RWPE2 (cell line): ENCODE measurements around the gene THAP8.

Experiments used
- ATAC-seq: fragments of 200-7000 bp; cut with Tn5 transposase; 3 replicates; pipeline ENCODE4 v1.9.1; 2021; ENCODE audit warnings: low read depth
- DNase-seq: peaks from one replicate; pipeline ENCODE4 v3.0.0-alpha.2; 2020; ENCODE audit warnings: low spot score
- H3K27ac ChIP-seq: fragments of 450-650 bp; 2 replicates; pipeline ENCODE4 v1.5.1; 2017; ENCODE audit warnings: mild to moderate bottlenecking; ENCODE audit not compliant: poor library complexity, severe bottlenecking
- H3K27me3 ChIP-seq: fragments of 250-450 bp; sonication (Bioruptor Pico); 2 replicates; pipeline ENCODE4 v1.5.1; 2021; ENCODE audit warnings: mild to moderate bottlenecking, moderate library complexity; ENCODE audit not compliant: insufficient read depth, poor library complexity, severe bottlenecking
- H3K36me3 ChIP-seq: fragments of 250-450 bp; sonication (Bioruptor Pico); 2 replicates; pipeline ENCODE4 v1.5.1; 2020; ENCODE audit warnings: low read depth, mild to moderate bottlenecking, moderate library complexity
- H3K4me1 ChIP-seq: fragments of 250-450 bp; sonication (Bioruptor Pico); 2 replicates; pipeline ENCODE4 v1.5.1; 2021; ENCODE audit warnings: mild to moderate bottlenecking, moderate library complexity; ENCODE audit not compliant: insufficient read depth, poor library complexity, severe bottlenecking
- H3K4me3 ChIP-seq: fragments of 250-450 bp; sonication (Bioruptor Pico); 2 replicates; pipeline ENCODE4 v1.5.1; 2021; ENCODE audit warnings: mild to moderate bottlenecking, moderate library complexity; ENCODE audit not compliant: severe bottlenecking
- H3K9me3 ChIP-seq: fragments of 250-450 bp; sonication (Bioruptor Pico); 2 replicates; pipeline ENCODE4 v1.5.1; 2021; ENCODE audit warnings: mild to moderate bottlenecking, moderate library complexity; ENCODE audit not compliant: severe bottlenecking
- CTCF ChIP-seq: fragments of 450-650 bp; IDR thresholded peaks from one replicate; pipeline ENCODE4 v1.5.1; 2017; ENCODE audit warnings: mild to moderate bottlenecking, moderate library complexity; ENCODE audit not compliant: poor library complexity, severe bottlenecking

Gene THAP8

GRCh38 chr19:36026091-36026876 lies 27.8 kb downstream of the THAP8 start:
- H3K36me3 ChIP-seq: peaks cover 21% of the 10 kb centered on the region
- no peak for ATAC-seq
- no peaks in the 10 kb centered on the region for H3K4me1 ChIP-seq

GRCh38 chr19:36025541-36025940 lies 28.5 kb downstream of the THAP8 start:
- H3K9me3 ChIP-seq: no peaks in the 10 kb centered on the region
- H3K4me3 ChIP-seq: no peak overlapping the region
- no peak for TF ChIP-seq CTCF
- H3K27me3 ChIP-seq: no peaks in the 10 kb centered on the region
- DNase-seq (no peak), ATAC-seq (no peak)
- peaks cover 22% of the 10 kb centered on the region for H3K36me3 ChIP-seq
- no peaks in the 10 kb centered on the region for H3K4me1 ChIP-seq
- no peak overlapping the region for H3K27ac ChIP-seq

More at GRCh38 chr19:36026091-36026876, 27.8 kb downstream of the THAP8 start:
- Histone ChIP-seq H3K27me3 (no peaks in the 10 kb centered on the region), H3K4me3 (no peak overlapping the region), H3K9me3 (no peaks in the 10 kb centered on the region), H3K27ac (no peak overlapping the region)
- TF ChIP-seq CTCF: no peak
- DNase-seq: no peak

DNA sequence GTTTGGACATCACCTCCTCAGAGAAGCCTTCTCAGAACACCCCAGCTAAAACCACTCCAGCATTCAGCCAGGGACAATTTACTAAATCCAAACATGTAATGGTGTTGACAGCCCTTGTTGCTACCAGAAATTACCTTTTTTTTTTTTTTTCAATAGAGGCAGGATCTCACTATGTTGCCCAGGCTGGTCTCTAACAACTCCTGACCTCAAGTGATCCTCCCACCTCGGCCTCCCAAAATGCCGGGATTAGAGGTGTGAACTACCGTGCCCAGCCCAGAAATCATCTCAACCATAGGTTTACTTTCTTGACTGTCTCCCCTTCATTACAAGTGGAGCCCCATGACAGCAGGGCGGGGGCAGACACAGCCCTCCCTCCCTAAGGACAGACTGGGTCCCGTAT lies 30.7 kb downstream of the THAP8 start:
- no peak for ATAC-seq
- no peaks in the 10 kb centered on the region for H3K4me1 ChIP-seq

GRCh38 chr19:36019061-36019670 lies 34.9 kb downstream of the THAP8 start:
- no peak for DNase-seq
- TF ChIP-seq CTCF: no peak

More for the DNA sequence above, 30.7 kb downstream of the THAP8 start:
- H3K4me3 ChIP-seq: no peak overlapping the region
- no peak for TF ChIP-seq CTCF
- DNase-seq: no peak
- no peak overlapping the region for H3K27ac ChIP-seq
- H3K36me3 ChIP-seq: peaks cover 33% of the 10 kb centered on the region
- H3K27me3 ChIP-seq: no peaks in the 10 kb centered on the region
- H3K9me3 ChIP-seq: no peaks in the 10 kb centered on the region

More at GRCh38 chr19:36019061-36019670, 34.9 kb downstream of the THAP8 start:
- no peaks in the 10 kb centered on the region for H3K9me3 ChIP-seq
- no peaks in the 10 kb centered on the region for H3K4me1 ChIP-seq
- H3K27ac ChIP-seq: no peak overlapping the region
- no peaks in the 10 kb centered on the region for H3K27me3 ChIP-seq
- no peak overlapping the region for H3K4me3 ChIP-seq
- no peak for ATAC-seq
- peaks cover 33% of the 10 kb centered on the region for H3K36me3 ChIP-seq
